ENCODE results near the gene ISX.

Gene ISX

DNA sequence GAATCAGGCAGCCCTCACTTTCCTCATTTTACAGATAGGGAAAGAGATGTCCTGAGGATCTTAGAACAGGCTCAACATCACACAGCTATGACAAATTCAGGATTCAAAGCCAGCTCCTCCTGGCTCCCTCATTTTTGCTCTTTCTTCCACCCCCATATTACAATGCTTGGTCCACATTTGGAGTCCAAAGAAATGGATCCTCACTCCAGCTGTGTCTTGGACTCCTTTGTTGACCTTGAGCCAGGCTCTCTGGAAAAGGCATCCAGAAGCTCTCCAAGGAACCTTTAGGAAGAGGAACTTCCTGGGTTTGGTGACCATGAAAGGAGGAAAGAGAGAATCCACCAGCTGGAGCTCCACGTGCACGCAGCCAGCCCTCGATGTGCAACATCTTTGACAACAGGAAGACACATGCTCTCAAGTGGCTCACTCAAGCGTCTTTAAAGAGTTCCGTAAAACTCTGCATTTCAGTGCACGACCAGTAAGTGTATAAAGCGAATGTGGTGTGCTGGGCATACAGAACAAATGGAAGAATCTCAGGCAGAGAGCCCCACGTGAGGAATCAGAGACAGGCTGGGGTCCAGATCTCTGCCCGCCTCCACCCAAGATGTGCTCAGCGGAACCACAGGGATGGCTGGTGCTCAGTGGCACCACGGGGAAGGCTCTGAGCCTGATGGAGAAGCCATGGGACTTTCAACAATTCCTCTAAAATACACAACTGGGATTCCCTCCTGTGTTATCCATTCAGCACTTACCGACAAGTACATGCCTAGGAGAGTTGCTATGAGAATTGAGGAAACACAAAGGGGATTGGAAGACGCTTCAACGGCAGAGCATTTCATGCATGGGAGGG, 48.4 kb downstream of the ISX start:
- TF ChIP-seq, protein P1, sequence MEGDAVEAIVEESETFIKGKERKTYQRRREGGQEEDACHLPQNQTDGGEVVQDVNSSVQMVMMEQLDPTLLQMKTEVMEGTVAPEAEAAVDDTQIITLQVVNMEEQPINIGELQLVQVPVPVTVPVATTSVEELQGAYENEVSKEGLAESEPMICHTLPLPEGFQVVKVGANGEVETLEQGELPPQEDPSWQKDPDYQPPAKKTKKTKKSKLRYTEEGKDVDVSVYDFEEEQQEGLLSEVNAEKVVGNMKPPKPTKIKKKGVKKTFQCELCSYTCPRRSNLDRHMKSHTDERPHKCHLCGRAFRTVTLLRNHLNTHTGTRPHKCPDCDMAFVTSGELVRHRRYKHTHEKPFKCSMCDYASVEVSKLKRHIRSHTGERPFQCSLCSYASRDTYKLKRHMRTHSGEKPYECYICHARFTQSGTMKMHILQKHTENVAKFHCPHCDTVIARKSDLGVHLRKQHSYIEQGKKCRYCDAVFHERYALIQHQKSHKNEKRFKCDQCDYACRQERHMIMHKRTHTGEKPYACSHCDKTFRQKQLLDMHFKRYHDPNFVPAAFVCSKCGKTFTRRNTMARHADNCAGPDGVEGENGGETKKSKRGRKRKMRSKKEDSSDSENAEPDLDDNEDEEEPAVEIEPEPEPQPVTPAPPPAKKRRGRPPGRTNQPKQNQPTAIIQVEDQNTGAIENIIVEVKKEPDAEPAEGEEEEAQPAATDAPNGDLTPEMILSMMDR (conservative IDR thresholded peaks at IDR 0.05; ENCODE audit: control insufficient read depth, insufficient read depth, low read depth, low read length) = no peak
- H3K4me3 ChIP-seq (ENCODE audit: control insufficient read depth, low read depth, low read length) = no peak overlapping the region
- DNase-seq (ENCODE audit: low read depth) = no peak

DNA sequence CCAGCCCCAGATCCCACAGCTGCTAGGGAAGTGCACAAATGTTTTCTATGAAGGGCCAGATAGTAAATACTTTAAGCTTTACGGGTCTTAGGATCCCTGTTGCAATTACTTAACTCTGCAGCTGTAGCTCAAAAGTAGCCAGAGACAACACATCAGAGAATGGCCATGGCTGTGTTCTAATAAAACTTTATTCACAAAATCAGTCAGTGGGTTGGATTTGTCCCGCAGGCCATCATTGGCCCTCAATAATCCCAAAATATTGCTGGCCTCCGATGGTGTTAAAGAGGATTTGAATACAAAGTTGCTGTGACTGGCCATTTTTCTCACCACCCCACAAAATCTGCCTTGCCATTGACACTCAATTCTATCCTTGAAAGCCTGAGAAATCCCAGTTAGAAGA, 49.6 kb downstream of the ISX start:
- TF ChIP-seq, protein P1 (conservative IDR thresholded peaks at IDR 0.05; ENCODE audit: control insufficient read depth, insufficient read depth, low read depth, low read length) = no peak
- DNase-seq (ENCODE audit: low read depth) = no peak
- H3K4me3 ChIP-seq (ENCODE audit: control insufficient read depth, low read depth, low read length) = no peak overlapping the region

DNA sequence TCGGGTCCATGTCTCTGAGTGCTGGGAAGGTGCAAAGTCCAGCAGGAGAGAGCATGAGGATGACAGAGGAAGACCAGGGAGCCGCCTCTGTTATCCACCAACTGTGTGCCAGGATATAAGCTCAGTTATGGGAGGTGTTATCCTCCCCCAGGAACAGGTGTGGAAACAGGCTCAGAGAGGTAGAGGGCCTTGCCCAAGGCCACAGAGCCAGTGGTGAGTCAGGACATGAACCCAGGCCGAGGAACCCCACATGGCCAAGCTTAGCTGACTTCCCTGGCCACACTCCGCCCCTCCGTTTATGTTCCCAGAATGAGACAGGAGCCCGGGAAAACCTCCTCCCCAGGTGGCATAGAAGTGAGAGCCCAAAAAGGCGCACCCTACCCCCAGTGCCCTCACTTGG, 50.3 kb downstream of the ISX start:
- TF ChIP-seq, protein P1 (conservative IDR thresholded peaks at IDR 0.05; ENCODE audit: control insufficient read depth, insufficient read depth, low read depth, low read length) = no peak
- no peak overlapping the region for H3K4me3 ChIP-seq (ENCODE audit: control insufficient read depth, low read depth, low read length)
- no peak for DNase-seq (ENCODE audit: low read depth)

DNA sequence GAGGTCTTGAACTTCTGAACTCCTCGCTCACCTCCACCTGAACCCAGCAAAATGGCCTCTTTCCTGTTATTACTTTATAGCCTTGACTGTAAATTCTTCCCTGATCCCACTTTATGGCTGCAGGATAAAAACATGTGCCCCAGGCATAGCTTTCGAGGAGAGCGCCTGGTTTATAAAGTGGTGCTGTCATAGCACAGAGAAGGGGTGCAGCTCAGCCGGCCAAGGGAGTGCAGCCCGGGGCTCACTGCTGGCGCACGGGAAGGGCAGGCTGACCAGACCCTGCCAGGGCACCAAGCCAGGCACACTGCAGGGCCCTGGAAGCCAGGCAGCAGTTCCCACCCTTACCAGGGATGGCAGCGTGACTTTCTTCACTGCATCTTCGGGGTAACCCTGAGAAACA, 50.9 kb downstream of the ISX start:
- no peak for DNase-seq (ENCODE audit: low read depth)
- no peak overlapping the region for H3K4me3 ChIP-seq (ENCODE audit: control insufficient read depth, low read depth, low read length)
- TF ChIP-seq, protein P1 (conservative IDR thresholded peaks at IDR 0.05; ENCODE audit: control insufficient read depth, insufficient read depth, low read depth, low read length) = no peak

DNA sequence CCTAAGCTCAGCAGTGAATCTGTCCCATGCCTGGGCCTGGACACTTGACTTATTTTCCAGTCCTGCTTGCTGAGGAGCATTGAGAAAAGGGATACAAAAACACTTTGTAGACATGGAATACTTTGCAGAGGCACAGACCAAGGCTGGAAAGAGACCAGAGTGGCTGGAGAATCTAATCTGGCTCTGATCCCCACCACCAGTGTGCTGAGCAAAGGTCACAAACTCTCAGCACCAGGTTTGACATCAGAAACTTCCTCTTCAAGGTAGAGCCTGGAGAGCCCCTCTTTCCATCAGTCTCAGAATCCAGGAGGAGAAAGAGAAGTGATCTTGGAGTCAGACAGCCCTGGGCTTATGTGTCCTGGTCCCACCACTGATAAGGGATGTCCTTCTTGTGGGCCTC, 53.5 kb downstream of the ISX start:
- no peak for DNase-seq (ENCODE audit: low read depth)
- no peak overlapping the region for H3K4me3 ChIP-seq (ENCODE audit: control insufficient read depth, low read depth, low read length)
- TF ChIP-seq, protein P1 (conservative IDR thresholded peaks at IDR 0.05; ENCODE audit: control insufficient read depth, insufficient read depth, low read depth, low read length) = no peak

DNA sequence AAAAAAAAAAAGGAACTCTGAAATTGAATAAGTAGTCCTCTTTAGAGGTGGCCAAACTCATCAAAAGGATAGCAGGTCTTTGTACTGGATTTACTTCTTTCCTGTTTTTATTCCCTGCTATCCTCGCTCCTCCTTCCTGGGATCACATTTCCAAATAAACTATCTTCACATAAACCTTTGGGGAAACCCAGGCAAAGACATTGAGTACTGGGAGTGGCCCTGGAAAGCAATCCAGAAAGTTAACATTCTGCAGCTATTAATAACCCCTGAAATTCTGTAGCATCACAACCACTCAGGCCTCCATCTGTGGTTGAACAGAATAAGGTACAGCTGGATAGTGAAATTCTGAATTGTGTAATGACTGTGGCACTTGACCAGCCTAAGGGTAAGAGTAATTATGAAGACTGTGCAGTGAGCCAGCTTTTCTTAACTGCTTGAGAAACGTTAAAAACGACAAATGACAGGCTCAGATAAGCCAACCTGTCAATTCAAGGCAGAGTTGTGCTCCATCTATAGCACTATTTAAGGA, 58.8 kb downstream of the ISX start:
- no peak for DNase-seq (ENCODE audit: low read depth)
- TF ChIP-seq, protein P1 (conservative IDR thresholded peaks at IDR 0.05; ENCODE audit: control insufficient read depth, insufficient read depth, low read depth, low read length) = no peak
- H3K4me3 ChIP-seq (ENCODE audit: control insufficient read depth, low read depth, low read length) = no peak overlapping the region
